Right lobe of liver (tissue), 4 donors: ENCODE results near the gene AMZ2.

Experiments used
- CTCF ChIP-seq, 4 donors: fragments of 200-600 bp in 3 of 4; fragments of 450-650 bp in 1 of 4; IDR thresholded peaks; one replicate each; pipeline versions ENCODE4 v1.5.1 to v1.8.0; 2016 to 2022; ENCODE audit warnings: antibody characterized with exemption in 4 of 4, mild to moderate bottlenecking in 2 of 4
- POLR2A ChIP-seq: fragments of 450-650 bp; IDR thresholded peaks from one replicate; pipeline ENCODE4 v1.6.1; 2017; ENCODE audit warnings: antibody characterized with exemption, mild to moderate bottlenecking
- donor health status: DM: no; HTN: no; CAD: no.
- donor health status: DM: no; HTN: no; CAD: no.
- donor health status: DM: no; HTN: yes; CAD: no.

- TF ChIP-seq CTCF (IDR thresholded peaks at IDR 0.05) (no peak), POLR2A (no peak)
Observed at GRCh38 chr17:68297195-68297594, 49.4 kb downstream of the AMZ2 start.
